HEK293 (cell line): ENCODE data around the gene S1PR1.

ENCODE experiments used
- HOXA7 ChIP-seq: sonication (generic); formaldehyde crosslinking; IDR thresholded peaks from 2 replicates; pipeline ENCODE4 v1.8.1; 2022; ENCODE audit warnings: missing genetic modification reagents, borderline replicate concordance
- KLF10 ChIP-seq: fragments of 450-650 bp; IDR thresholded peaks from 2 replicates; pipeline ENCODE4 v1.5.1; 2018; ENCODE audit warnings: missing biosample characterization, mild to moderate bottlenecking, missing genetic modification characterization
- ZNF366 ChIP-seq: fragments of 450-650 bp; formaldehyde crosslinking; conservative IDR thresholded peaks from 2 replicates; pipeline ENCODE4 v1.5.1; 2016; ENCODE audit warnings: missing biosample characterization, missing genetic modification characterization
- TF ChIP-seq, protein P1 (sequence below): fragments of 450-650 bp; formaldehyde crosslinking; IDR thresholded peaks from 2 replicates; pipeline ENCODE4 v1.5.1; 2016; ENCODE audit warnings: missing biosample characterization, missing genetic modification characterization

DNA sequence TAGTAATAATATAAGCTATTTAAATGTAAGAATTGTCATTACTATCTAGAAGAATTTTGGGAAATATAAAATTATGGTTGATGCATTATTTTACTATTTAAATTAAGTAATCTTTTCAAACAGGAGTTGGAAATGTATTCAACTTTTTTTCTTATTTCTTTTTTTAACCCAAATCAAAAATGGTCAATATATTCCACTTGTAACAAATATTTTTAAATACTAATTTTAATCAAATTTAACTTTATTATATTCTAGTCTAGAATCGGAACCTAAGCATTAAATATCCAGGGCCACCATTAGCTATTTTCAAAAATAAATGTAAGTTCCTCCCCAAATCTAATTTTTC is 37.2 kb upstream of the S1PR1 start:
- TF ChIP-seq, protein P1, sequence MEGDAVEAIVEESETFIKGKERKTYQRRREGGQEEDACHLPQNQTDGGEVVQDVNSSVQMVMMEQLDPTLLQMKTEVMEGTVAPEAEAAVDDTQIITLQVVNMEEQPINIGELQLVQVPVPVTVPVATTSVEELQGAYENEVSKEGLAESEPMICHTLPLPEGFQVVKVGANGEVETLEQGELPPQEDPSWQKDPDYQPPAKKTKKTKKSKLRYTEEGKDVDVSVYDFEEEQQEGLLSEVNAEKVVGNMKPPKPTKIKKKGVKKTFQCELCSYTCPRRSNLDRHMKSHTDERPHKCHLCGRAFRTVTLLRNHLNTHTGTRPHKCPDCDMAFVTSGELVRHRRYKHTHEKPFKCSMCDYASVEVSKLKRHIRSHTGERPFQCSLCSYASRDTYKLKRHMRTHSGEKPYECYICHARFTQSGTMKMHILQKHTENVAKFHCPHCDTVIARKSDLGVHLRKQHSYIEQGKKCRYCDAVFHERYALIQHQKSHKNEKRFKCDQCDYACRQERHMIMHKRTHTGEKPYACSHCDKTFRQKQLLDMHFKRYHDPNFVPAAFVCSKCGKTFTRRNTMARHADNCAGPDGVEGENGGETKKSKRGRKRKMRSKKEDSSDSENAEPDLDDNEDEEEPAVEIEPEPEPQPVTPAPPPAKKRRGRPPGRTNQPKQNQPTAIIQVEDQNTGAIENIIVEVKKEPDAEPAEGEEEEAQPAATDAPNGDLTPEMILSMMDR (tag by site-specific recombination) = no peak
- TF ChIP-seq HOXA7 (CRISPR knock-in tag) (no peak), ZNF366 (no peak), KLF10 (tag by site-specific recombination) (no peak)
